DOHH2 (cell line): ENCODE results near the gene RNF223.

Source experiments
- H3F3A ChIP-seq: fragments of 200-600 bp; sonication (generic), shearing (Covaris generic); 2 replicates; pipeline ENCODE4 v1.6.0; 2016; ENCODE audit warnings: antibody characterized with exemption, mild to moderate bottlenecking; ENCODE audit not compliant: control insufficient read depth, insufficient read depth
- H3K27ac ChIP-seq: fragments of 200-600 bp; sonication (generic); 2 replicates; pipeline ENCODE4 v1.5.1; 2014; ENCODE audit warnings: low read depth, mild to moderate bottlenecking, low read length, moderate library complexity
- H3K27me3 ChIP-seq: fragments of 200-600 bp; sonication (generic); 2 replicates; pipeline ENCODE4 v1.6.1; 2014; ENCODE audit warnings: mild to moderate bottlenecking, low read length, mixed read lengths; ENCODE audit not compliant: control insufficient read depth
- H3K36me3 ChIP-seq: fragments of 200-600 bp; sonication (generic); 2 replicates; pipeline ENCODE4 v1.6.1; 2014; ENCODE audit warnings: mild to moderate bottlenecking, low read length, moderate library complexity, mixed read lengths; ENCODE audit not compliant: control insufficient read depth
- H3K4me1 ChIP-seq: fragments of 200-600 bp; sonication (generic); 2 replicates; pipeline ENCODE4 v1.6.1; 2014; ENCODE audit warnings: mild to moderate bottlenecking, low read length, mixed read lengths; ENCODE audit not compliant: control insufficient read depth
- H3K4me2 ChIP-seq: fragments of 200-600 bp; sonication (generic); 2 replicates; pipeline ENCODE4 v1.6.0; 2014; ENCODE audit warnings: mild to moderate bottlenecking, low read length, moderate library complexity
- H3K4me3 ChIP-seq: fragments of 200-600 bp; sonication (generic); 2 replicates; pipeline ENCODE4 v1.5.1; 2014; ENCODE audit warnings: mild to moderate bottlenecking, low read length, mixed read lengths
- H3K79me2 ChIP-seq: fragments of 200-600 bp; sonication (generic); 2 replicates; pipeline ENCODE4 v1.6.1; 2014; ENCODE audit warnings: mild to moderate bottlenecking, low read length, mixed read lengths; ENCODE audit not compliant: control insufficient read depth
- H3K9me2 ChIP-seq: fragments of 200-600 bp; sonication (generic); replicated peaks from 2 replicates; pipeline ENCODE4 v1.6.1; 2014; ENCODE audit warnings: mild to moderate bottlenecking, low read length, mixed read lengths; ENCODE audit not compliant: control insufficient read depth
- H3K9me3 ChIP-seq: fragments of 200-600 bp; sonication (generic); 2 replicates; pipeline ENCODE4 v1.6.1; 2014; ENCODE audit warnings: antibody characterized with exemption, low read length, mixed read lengths; ENCODE audit not compliant: control insufficient read depth, insufficient read depth
- H4K20me1 ChIP-seq: fragments of 200-600 bp; sonication (generic); 2 replicates; pipeline ENCODE4 v1.6.0; 2014; ENCODE audit warnings: low read depth, mild to moderate bottlenecking, antibody characterized with exemption, low read length, moderate library complexity; ENCODE audit not compliant: control insufficient read depth, insufficient read depth
- CTCF ChIP-seq: fragments of 200-600 bp; sonication (generic); IDR thresholded peaks from one replicate; pipeline ENCODE4 v1.5.1; 2014; ENCODE audit warnings: antibody characterized with exemption, mild to moderate bottlenecking, low read depth, low read length; ENCODE audit not compliant: poor library complexity, severe bottlenecking
- EZH2phosphoT487 ChIP-seq: fragments of 200-600 bp; sonication (generic); IDR thresholded peaks from 2 replicates; pipeline ENCODE4 v1.6.1; 2017; ENCODE audit warnings: borderline replicate concordance, mild to moderate bottlenecking, antibody characterized with exemption, low read length, moderate library complexity, mixed read lengths

The RNF223 gene

GRCh38 chr1:1055841-1056736, 18.0 kb downstream of the RNF223 start:
- Histone ChIP-seq H3K4me2 (no peak overlapping the region), H3K27me3 (peaks cover 28% of the 10 kb centered on the region), H3K36me3 (no peaks in the 10 kb centered on the region), H3K79me2 (no peaks in the 10 kb centered on the region), H3K9me2 (no peaks in the 10 kb centered on the region), H3F3A (no peaks in the 10 kb centered on the region), H3K27ac (no peak overlapping the region), H3K4me1 (peaks cover 16% of the 10 kb centered on the region), H4K20me1 (no peaks in the 10 kb centered on the region), H3K4me3 (no peak overlapping the region), H3K9me3 (no peaks in the 10 kb centered on the region)
- no peak for TF ChIP-seq EZH2phosphoT487
- no peak for TF ChIP-seq CTCF

GRCh38 chr1:1054971-1055370, 19.1 kb downstream of the RNF223 start:
- Histone ChIP-seq H3F3A (no peaks in the 10 kb centered on the region), H3K4me3 (no peak overlapping the region), H3K4me2 (no peak overlapping the region), H3K79me2 (no peaks in the 10 kb centered on the region), H4K20me1 (no peaks in the 10 kb centered on the region), H3K9me3 (no peaks in the 10 kb centered on the region), H3K27ac (no peak overlapping the region), H3K4me1 (peaks cover 15% of the 10 kb centered on the region), H3K9me2 (no peaks in the 10 kb centered on the region), H3K27me3 (peaks cover 20% of the 10 kb centered on the region), H3K36me3 (no peaks in the 10 kb centered on the region)
- TF ChIP-seq EZH2phosphoT487: no peak
- TF ChIP-seq CTCF: no peak

GRCh38 chr1:1054099-1054700, 19.9 kb downstream of the RNF223 start:
- H3K27ac ChIP-seq: no peak overlapping the region
- H3F3A ChIP-seq: no peaks in the 10 kb centered on the region
- H3K9me2 ChIP-seq: no peaks in the 10 kb centered on the region
- no peaks in the 10 kb centered on the region for H3K79me2 ChIP-seq
- H3K4me3 ChIP-seq: no peak overlapping the region
- H4K20me1 ChIP-seq: no peaks in the 10 kb centered on the region
- H3K36me3 ChIP-seq: no peaks in the 10 kb centered on the region
- peaks cover 16% of the 10 kb centered on the region for H3K27me3 ChIP-seq
- H3K9me3 ChIP-seq: no peaks in the 10 kb centered on the region
- TF ChIP-seq EZH2phosphoT487: no peak
- no peak for TF ChIP-seq CTCF
- no peak overlapping the region for H3K4me2 ChIP-seq
- peaks cover 10% of the 10 kb centered on the region for H3K4me1 ChIP-seq
